HepG2 (cell line): ENCODE results near the gene TNPO3. TPM values are rescaled to one million over a fixed set of nuclear protein-coding genes. Genes with fewer than 3 reads are reported as not detected.

Experiments used
- ATAC-seq: fragments of 200-7000 bp; cut with Tn5 transposase; 3 replicates; pipeline ENCODE4 v1.9.1; 2020; ENCODE audit warnings: mild to moderate bottlenecking, moderate library complexity
- BruUV-seq: library from RNA; stranded (reverse); fragments of 400-500 nt; replicated peaks from 2 replicates; lab custom pipeline; 2021; lab: Mats Ljungman, UMichigan
- CTCF ChIA-PET: fragments of 300-600 bp; formaldehyde crosslinking; extraction: SDS; loops from one replicate; lab custom pipeline; 2021; ENCODE audit warnings: low total read pairs, inconsistent platforms, low intra/inter-chr PET ratio; lab: Yijun Ruan, JAX
- POLR2A ChIA-PET: fragments of 350-600 bp; sonication (Branson Sonifier 250); formaldehyde crosslinking; loops from one replicate; lab custom pipeline; 2020; ENCODE audit warnings: antibody characterized with exemption, inconsistent platforms; lab: Yijun Ruan, JAX
- DNase-seq: peaks from one replicate; pipeline ENCODE4 v3.0.0-alpha.2; 2015; ENCODE audit warnings: low spot score
- FAIRE-seq: peaks from 3 replicates; lab custom pipeline; 2011; peaks lifted over from hg19 to GRCh38; lab: Jason Lieb, UNC
- H2AFZ ChIP-seq: one replicate; pipeline ENCODE4 v1.6.1; 2011; ENCODE audit warnings: low read length, inconsistent platforms
- H3K27ac ChIP-seq: fragments of 300-600 bp; 3 replicates; pipeline ENCODE4 v1.8.0; 2011; ENCODE audit warnings: mixed run types, mild to moderate bottlenecking, mixed read lengths, low read length, inconsistent platforms; ENCODE audit not compliant: insufficient read depth; ENCODE audit errors: extremely low read length
- H3K27me3 ChIP-seq, 2 experiments: fragments of 200-600 bp in 1 of 2; 2 replicates in 1 of 2; 3 replicates in 1 of 2; pipeline versions ENCODE4 v1.6.0 to v1.8.0; 2011; ENCODE audit warnings: low read length in 2 of 2, mild to moderate bottlenecking in 2 of 2, moderate library complexity in 2 of 2, inconsistent platforms in 1 of 2; ENCODE audit not compliant: insufficient read depth in 2 of 2, control insufficient read depth in 1 of 2
- H3K36me3 ChIP-seq, 2 experiments: fragments of 200-600 bp in 1 of 2; replicated peaks in 1 of 2; 2 replicates in 1 of 2; 3 replicates in 1 of 2; pipeline versions ENCODE4 v1.5.1 to v1.8.0; 2011; ENCODE audit warnings: low read length in 2 of 2, inconsistent platforms in 1 of 2; ENCODE audit not compliant: insufficient read depth in 2 of 2, control insufficient read depth in 1 of 2
- H3K4me1 ChIP-seq: 2 replicates; pipeline ENCODE4 v1.5.1; 2012; ENCODE audit warnings: low read length, inconsistent platforms; ENCODE audit not compliant: insufficient read depth
- H3K4me2 ChIP-seq: 2 replicates; pipeline ENCODE4 v1.6.0; 2011; ENCODE audit warnings: low read depth, low read length, inconsistent platforms
- H3K4me3 ChIP-seq, 3 experiments: fragments of 200-600 bp in 1 of 3; sonication (generic), shearing (Covaris generic) in 1 of 3; replicated peaks in 1 of 3; 2 replicates each; pipeline ENCODE4 v1.5.1; 2011 to 2016; ENCODE audit warnings: low read length in 3 of 3, inconsistent platforms in 2 of 3, low read depth in 2 of 3, mild to moderate bottlenecking in 2 of 3, control low read depth in 1 of 3, mixed read lengths in 1 of 3; ENCODE audit not compliant: insufficient read depth in 1 of 3
- H3K79me2 ChIP-seq: one replicate; pipeline ENCODE4 v1.6.1; 2011; ENCODE audit warnings: low read length, inconsistent platforms; ENCODE audit not compliant: insufficient read depth
- H3K9ac ChIP-seq: 2 replicates; pipeline ENCODE4 v1.6.0; 2011; ENCODE audit warnings: mild to moderate bottlenecking, low read depth, low read length, inconsistent platforms; ENCODE audit not compliant: insufficient read depth
- H3K9me3 ChIP-seq: 2 replicates; pipeline ENCODE4 v1.5.1; 2012; ENCODE audit warnings: mild to moderate bottlenecking, low read length
- H4K20me1 ChIP-seq: 2 replicates; pipeline ENCODE4 v1.6.0; 2011; ENCODE audit warnings: inconsistent platforms, mild to moderate bottlenecking, low read length, moderate library complexity; ENCODE audit not compliant: insufficient read depth
- ELK4 ChIP-seq: sonication (generic); formaldehyde crosslinking; IDR thresholded peaks from 2 replicates; pipeline ENCODE4 v1.9.0; 2021; ENCODE audit warnings: missing genetic modification reagents, borderline replicate concordance
- GATAD1 ChIP-seq: IDR thresholded peaks from 2 replicates; pipeline ENCODE4 v1.6.1; 2016; ENCODE audit warnings: missing genetic modification reagents, missing compliant biosample characterization
- KLF13 ChIP-seq: sonication (generic); formaldehyde crosslinking; IDR thresholded peaks from 2 replicates; pipeline ENCODE4 v1.4.0; 2020; ENCODE audit warnings: mild to moderate bottlenecking, missing genetic modification reagents
- ZFP36 ChIP-seq: fragments of 150-350 bp; IDR thresholded peaks from 2 replicates; pipeline ENCODE4 v1.6.1; 2018; ENCODE audit warnings: borderline replicate concordance, low read length, low read depth; ENCODE audit not compliant: partially characterized antibody
- ZNF260 ChIP-seq: sonication (generic); formaldehyde crosslinking; IDR thresholded peaks from 2 replicates; pipeline ENCODE4 v1.4.0; 2020; ENCODE audit warnings: missing genetic modification reagents, low read depth, mild to moderate bottlenecking, borderline replicate concordance
- ZNF350 ChIP-seq: sonication (generic); formaldehyde crosslinking; IDR thresholded peaks from 2 replicates; pipeline ENCODE4 v1.4.0; 2020; ENCODE audit warnings: mild to moderate bottlenecking, low read depth, missing genetic modification reagents, borderline replicate concordance
- ZNF510 ChIP-seq: sonication (generic); formaldehyde crosslinking; IDR thresholded peaks from 2 replicates; pipeline ENCODE4 v1.4.0; 2020; ENCODE audit warnings: low read depth, mild to moderate bottlenecking, missing genetic modification reagents
- ZNF564 ChIP-seq: sonication (generic); formaldehyde crosslinking; IDR thresholded peaks from 2 replicates; pipeline ENCODE4 v1.8.1; 2023; ENCODE audit warnings: mild to moderate bottlenecking, missing genetic modification reagents
- WGBS: methylation state at CpG from one replicate; pipeline ENCODE4 v1.1.6; 2017; ENCODE audit warnings: low lambda C conversion rate; 5-methylcytosine and 5-hydroxymethylcytosine counted together
- in situ Hi-C: cut with HindIII; loops from 2 replicates; pipeline ENCODE4 v1.10.0; 2017; ENCODE audit warnings: low pct_unique_long_range_greater_than_20kb; ENCODE audit not compliant: extremely low pct_ligation_motif_present
- intact Hi-C: fragments of 100-400 bp; cut with micrococcal nuclease; formaldehyde crosslinking; loops from one replicate; pipeline ENCODE4 v1.10.0; 2022; ENCODE audit not compliant: unreplicated experiment
- polyA plus RNA-seq, 8 experiments: library from polyadenylated mRNA; depleted of rRNA in 3 of 8; stranded (reverse) in 7 of 8; unstranded in 1 of 8; fragments of >200 nt; fragmentation: Illumina TruSeq in 4 of 8; extraction: Trizol in 4 of 8; gene quantifications; 2 replicates each; pipeline versions ENCODE4 v1.2.1 to v1.2.3, GENCODE V29; 2011 to 2016; ENCODE audit warnings: low read depth in 4 of 8, missing spikeins in 1 of 8, mixed read lengths in 1 of 8; ENCODE audit not compliant: insufficient read depth in 1 of 8
- total RNA-seq, 5 experiments: library from RNA; depleted of rRNA; stranded (reverse); fragments of >200 nt; fragmentation: Illumina TruSeq; extraction: Trizol; gene quantifications; 2 replicates each; pipeline ENCODE4 v1.2.3, GENCODE V29; 2016; ENCODE audit warnings: low read depth in 1 of 5

Gene TNPO3
- total and polyA plus RNA-seq, 2 of the 13 experiments (the other 11 are each of a cell fraction or from before 2014, with no cell fraction given): 23.8 to 44.6 TPM

- no peak for TF ChIP-seq ELK4 (CRISPR knock-in tag)
- no peak for TF ChIP-seq ZNF260 (CRISPR knock-in tag)
- no peak for TF ChIP-seq ZNF350
- TF ChIP-seq, all 625 proteins: peak for 0
These were observed 125.8 kb downstream of the TNPO3 start (continued) for GRCh38 chr7:128928882-128929788.

DNA sequence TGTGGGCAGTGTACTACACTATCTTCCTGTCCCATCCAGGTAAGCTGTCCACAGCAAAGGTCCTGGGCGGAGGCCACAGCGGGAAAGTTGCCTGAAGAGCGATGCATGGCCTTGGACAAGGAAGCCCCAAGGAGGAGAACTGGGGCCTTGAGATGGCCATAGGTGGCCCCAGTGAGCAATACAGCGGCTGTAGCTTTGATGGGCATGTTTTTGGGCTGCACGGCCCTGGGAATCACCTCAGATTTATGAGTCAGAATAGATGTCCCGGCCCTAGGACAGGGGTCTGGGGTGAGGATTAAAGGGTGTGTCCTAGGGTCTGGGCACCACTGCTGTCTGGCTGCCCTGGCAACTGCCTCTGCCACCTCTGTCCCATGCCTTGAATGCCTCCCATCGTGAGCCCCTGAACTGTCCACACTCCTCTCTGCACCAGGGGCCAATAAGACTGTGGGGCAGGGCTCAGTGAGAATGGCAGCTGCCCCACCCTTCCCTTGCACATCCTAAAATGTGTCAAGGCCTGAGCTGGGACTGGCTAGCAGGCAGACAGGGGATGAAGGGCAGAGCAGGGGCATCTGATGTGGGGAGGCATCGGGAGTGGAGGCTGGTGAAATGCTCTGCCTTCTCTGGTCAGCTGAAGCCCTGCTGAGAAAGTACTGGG lies 126.6 kb downstream of the TNPO3 start:
- H3K4me2 ChIP-seq: no peak overlapping the region
- in situ Hi-C loops (no loop called here), intact Hi-C loops (no loop called here)
- H3K27me3 ChIP-seq: peaks cover 8 to 40% of the 10 kb centered on the region in 2 experiments
- ChIA-PET POLR2A (no interaction called here), CTCF (no interaction called here)
- FAIRE-seq (no peak), DNase-seq (no peak), ATAC-seq (no peak)
- H4K20me1 ChIP-seq: no peaks in the 10 kb centered on the region
- no peak overlapping the region for H2AFZ ChIP-seq
- H3K4me1 ChIP-seq: peaks cover 6% of the 10 kb centered on the region
- no peaks in the 10 kb centered on the region for H3K9me3 ChIP-seq
- TF ChIP-seq ZNF510 (CRISPR knock-in tag): no peak
- peak; percentile 99 for TF ChIP-seq ZNF564 (CRISPR knock-in tag)
- TF ChIP-seq ZNF260 (CRISPR knock-in tag): no peak
- TF ChIP-seq KLF13 (CRISPR knock-in tag): no peak
- TF ChIP-seq ZFP36: no peak
- TF ChIP-seq GATAD1 (CRISPR knock-in tag): no peak
- no peaks in the 10 kb centered on the region for H3K79me2 ChIP-seq
- H3K4me3 ChIP-seq: no peak overlapping the region
- no peak overlapping the region for H3K9ac ChIP-seq
- no peaks in the 10 kb centered on the region for H3K36me3 ChIP-seq
- BruUV-seq: no TSS peak
- 51% methylated on average over 7 of the region's 8 CpGs for WGBS
- H3K27ac ChIP-seq: no peak overlapping the region
